Activated CD4-positive, alpha-beta T cell treated with anti-CD3 and anti-CD28 coated beads for 4 hours (primary cell): ENCODE measurements around the gene IL1RAPL2.
"Not testable (repeated sequence)": the region's sequence is repeated elsewhere in the genome, so short reads cannot be mapped to it uniquely, and the experiment has no call there.

Experiments
- DNase-seq, 2 donors: peaks; one replicate each; pipeline ENCODE4 v3.0.0-alpha.2; 2020

IL1RAPL2 gene

GRCh38 chrX:105646592-105647372 lies 1080.8 kb downstream of the IL1RAPL2 start:
- no peak for DNase-seq

GRCh38 chrX:105647749-105648148 lies 1081.8 kb downstream of the IL1RAPL2 start:
- no peak for DNase-seq

- no peak for DNase-seq
These were observed 1082.7 kb downstream of the IL1RAPL2 start for GRCh38 chrX:105648732-105649131.

- DNase-seq, result no peak
These were observed 1084.6 kb downstream of the IL1RAPL2 start for GRCh38 chrX:105650577-105650976.

GRCh38 chrX:105650986-105651385 lies 1085.0 kb downstream of the IL1RAPL2 start:
- DNase-seq, result no peak

- no peak for DNase-seq
These were observed 1087.9 kb downstream of the IL1RAPL2 start for GRCh38 chrX:105653891-105654290.

GRCh38 chrX:105658136-105658535 lies 1092.1 kb downstream of the IL1RAPL2 start:
- DNase-seq, result no peak

- DNase-seq, result no peak
These were observed 1096.2 kb downstream of the IL1RAPL2 start for GRCh38 chrX:105662248-105662647.

- no peak for DNase-seq
These were observed 1098.2 kb downstream of the IL1RAPL2 start for GRCh38 chrX:105664243-105664642.

- DNase-seq, result not testable (repeated sequence)
These were observed 1118.3 kb downstream of the IL1RAPL2 start for GRCh38 chrX:105684288-105684687.

- DNase-seq, result no peak
These were observed 1128.8 kb downstream of the IL1RAPL2 start for GRCh38 chrX:105694839-105695238.

- DNase-seq, result no peak
These were observed 1129.5 kb downstream of the IL1RAPL2 start for GRCh38 chrX:105695451-105695850.

GRCh38 chrX:105696870-105697269 lies 1130.9 kb downstream of the IL1RAPL2 start:
- no peak for DNase-seq

GRCh38 chrX:105697984-105698781 lies 1132.2 kb downstream of the IL1RAPL2 start:
- no peak for DNase-seq

- DNase-seq, result no peak
These were observed 1134.3 kb downstream of the IL1RAPL2 start for GRCh38 chrX:105700331-105700730.

GRCh38 chrX:105701310-105702052 lies 1135.5 kb downstream of the IL1RAPL2 start:
- no peak for DNase-seq

GRCh38 chrX:105703876-105704275 lies 1137.9 kb downstream of the IL1RAPL2 start:
- DNase-seq, result no peak

GRCh38 chrX:105706041-105706440 lies 1140.0 kb downstream of the IL1RAPL2 start:
- DNase-seq, result no peak

GRCh38 chrX:105711805-105712204 lies 1145.8 kb downstream of the IL1RAPL2 start:
- no peak for DNase-seq

GRCh38 chrX:105715746-105716145 lies 1149.7 kb downstream of the IL1RAPL2 start:
- DNase-seq, result no peak

- no peak for DNase-seq
These were observed 1158.2 kb downstream of the IL1RAPL2 start for GRCh38 chrX:105723966-105724735.

- no peak for DNase-seq
These were observed 1159.2 kb downstream of the IL1RAPL2 start for GRCh38 chrX:105725228-105725627.

- DNase-seq, result no peak
These were observed 1172.2 kb downstream of the IL1RAPL2 start for GRCh38 chrX:105738162-105738561.
